GM18508 (cell line): Measurements from ENCODE around the gene PROK2.
A peak's percentile ranks its signal among the peaks of the same experiment; 100 is the strongest.

Experiments
- ATAC-seq: cut with Tn5 transposase; IDR thresholded peaks from one replicate; pipeline ENCODE4 v1.9.1; 2021; ENCODE audit warnings: moderate number of reproducible peaks; ENCODE audit not compliant: insufficient read depth, unreplicated experiment

Gene PROK2

DNA sequence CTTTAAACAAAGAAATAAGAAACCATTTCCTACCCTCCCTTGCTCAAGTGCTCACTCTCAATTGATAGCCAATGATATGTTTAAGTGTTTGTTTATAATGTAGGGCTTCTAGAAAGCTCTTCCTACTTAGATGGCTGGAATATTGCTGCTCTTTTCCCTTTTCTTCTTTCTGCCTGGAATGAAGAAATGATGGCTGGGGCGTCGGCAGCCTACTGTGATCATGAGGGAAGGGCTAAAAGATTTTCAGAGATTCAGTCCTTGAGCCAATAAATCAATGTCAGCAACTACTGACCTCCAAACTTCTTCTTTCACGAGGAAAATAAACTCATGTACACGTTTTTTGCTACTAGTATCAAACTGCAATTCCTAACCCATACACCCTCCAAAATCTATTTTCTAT, 33.3 kb downstream of the PROK2 start:
- no peak for ATAC-seq

- ATAC-seq = no peak
Measured at GRCh38 chr3:71744738-71745137, 40.2 kb downstream of the PROK2 start.

GRCh38 chr3:71742621-71743020, 42.3 kb downstream of the PROK2 start:
- no peak for ATAC-seq

GRCh38 chr3:71734881-71735280, 50.1 kb downstream of the PROK2 start:
- no peak for ATAC-seq

GRCh38 chr3:71733319-71733718, 51.6 kb downstream of the PROK2 start:
- no peak for ATAC-seq

GRCh38 chr3:71732637-71733036, 52.3 kb downstream of the PROK2 start:
- no peak for ATAC-seq

GRCh38 chr3:71728632-71729342, 56.2 kb downstream of the PROK2 start:
- ATAC-seq = no peak

- no peak for ATAC-seq
Measured at GRCh38 chr3:71726146-71726545, 58.8 kb downstream of the PROK2 start.

DNA sequence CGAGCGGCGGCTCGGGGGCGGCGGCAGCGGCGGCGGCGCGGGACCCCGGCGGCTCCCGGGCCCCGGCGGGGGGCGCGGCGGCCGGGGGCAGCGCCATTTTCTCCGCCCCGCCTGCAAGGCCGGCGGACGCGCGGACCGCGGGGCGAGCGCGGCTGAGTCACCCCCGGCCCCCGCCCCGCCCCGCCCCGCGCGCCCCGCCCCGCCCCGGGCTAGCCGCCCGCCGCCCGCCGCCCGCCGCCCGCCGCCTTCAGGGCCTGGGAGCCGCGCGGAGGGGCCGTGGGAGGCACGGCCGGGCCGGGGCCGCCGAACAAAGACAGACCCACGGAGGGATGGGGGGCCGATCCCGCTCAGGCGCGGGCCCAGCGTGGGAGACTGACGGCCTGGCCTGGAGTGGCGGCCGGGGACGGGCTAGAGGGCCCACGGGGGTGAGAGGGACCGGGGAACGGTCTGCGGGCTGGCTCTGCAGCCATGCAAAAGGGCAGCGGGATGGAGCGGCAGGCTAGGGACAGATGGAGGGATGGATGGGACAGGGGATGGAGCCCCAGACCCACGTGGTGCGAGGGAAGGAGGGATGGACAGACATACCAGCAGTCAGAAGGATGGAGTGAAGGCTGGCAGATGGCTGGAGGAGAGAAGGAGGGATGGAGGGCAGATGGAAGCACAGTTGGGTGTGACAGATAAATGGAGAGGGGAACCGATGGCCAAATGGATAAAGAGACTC, 59.5 kb downstream of the PROK2 start, which contains the start of gene EIF4E3:
Gene EIF4E3 (minus strand): TSS at position 132 of the 721 bp plus-strand sequence. CDS start 35 bp downstream, at position 97.
- ATAC-seq = no peak

- no peak for ATAC-seq
Measured at GRCh38 chr3:71724584-71725270, 60.2 kb downstream of the PROK2 start.

DNA sequence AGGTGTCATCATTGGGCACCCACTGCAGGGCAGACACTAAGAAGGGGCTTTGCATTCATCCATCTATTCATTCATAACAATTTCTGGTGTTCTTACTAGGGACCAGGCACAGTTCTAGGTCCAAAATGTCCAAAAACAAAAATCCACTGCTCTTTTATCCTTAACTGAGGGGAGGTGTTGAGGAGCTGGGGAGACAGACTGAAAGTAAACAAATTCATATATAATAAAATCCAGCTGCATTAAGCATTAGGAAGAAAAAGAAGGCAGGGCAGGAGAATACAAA, 60.8 kb downstream of the PROK2 start:
- ATAC-seq = no peak

DNA sequence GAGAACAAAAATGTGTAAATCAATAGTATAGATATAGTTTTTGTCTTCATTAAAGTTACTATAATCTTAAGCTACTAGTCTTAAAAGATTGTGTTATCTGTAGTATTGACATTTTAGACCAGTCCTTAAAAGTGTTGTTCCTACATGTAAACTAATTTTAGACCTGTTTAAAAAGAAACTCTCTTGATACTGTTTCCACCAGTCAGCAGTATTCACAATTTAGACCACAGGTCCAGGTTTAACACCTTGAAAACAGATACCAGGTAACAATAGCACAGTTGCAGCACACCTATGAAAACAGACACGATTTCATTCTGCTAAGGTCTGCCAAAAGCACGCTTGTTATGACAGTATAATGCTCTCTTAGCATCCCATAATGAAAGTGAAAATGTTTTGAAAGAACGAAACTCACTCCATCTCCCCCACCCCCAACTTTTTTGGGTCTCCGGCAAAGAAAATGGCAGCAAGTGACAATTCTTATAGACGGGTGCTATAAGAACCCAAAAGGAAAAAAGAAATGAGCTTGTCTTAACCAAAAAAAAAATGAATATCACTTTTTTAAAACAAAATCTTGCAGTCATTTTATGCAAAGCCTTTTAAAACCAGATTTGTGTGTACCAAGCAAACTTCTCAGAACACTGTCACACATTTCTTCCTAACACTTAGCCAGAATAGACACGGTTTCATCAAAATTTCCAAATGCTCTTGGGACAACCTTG, 61.3 kb downstream of the PROK2 start:
- peak; percentile 50 for ATAC-seq

DNA sequence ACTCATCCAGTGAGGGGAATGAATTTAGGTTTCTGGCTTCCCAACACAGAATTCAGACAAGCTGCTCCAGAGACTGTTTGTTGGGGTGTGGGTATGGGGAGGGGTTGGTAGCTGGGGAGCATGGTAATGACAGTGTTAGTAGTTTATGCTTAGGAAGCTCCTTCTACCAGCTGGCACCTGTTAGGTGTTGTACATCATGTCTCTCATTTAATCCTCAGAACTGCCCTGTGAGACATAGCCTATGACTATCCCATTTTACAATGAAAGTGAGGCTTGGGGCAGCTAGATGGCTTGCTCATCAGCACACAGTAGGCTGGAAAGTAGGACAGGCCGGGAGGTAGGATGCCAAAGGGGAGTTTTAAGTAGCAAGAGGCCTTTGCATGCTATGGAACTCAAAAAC, 62.3 kb downstream of the PROK2 start:
- ATAC-seq = no peak
